ENCODE measurements around the gene CD55.
"Not testable (repeated sequence)": the region's sequence is repeated elsewhere in the genome, so short reads cannot be mapped to it uniquely, and the experiment has no call there.

Gene CD55

GRCh38 chr1:207305489-207305873 lies 16.0 kb upstream of the CD55 start:
- no peak for DNase-seq (ENCODE audit: low read depth in 2 of 2)

GRCh38 chr1:207306023-207306422 lies 15.5 kb upstream of the CD55 start:
- no peak for DNase-seq (ENCODE audit: low read depth in 2 of 2)

GRCh38 chr1:207306603-207307002 lies 14.9 kb upstream of the CD55 start:
- DNase-seq (ENCODE audit: low read depth in 2 of 2): no peak

GRCh38 chr1:207308451-207309190 lies 12.9 kb upstream of the CD55 start:
- DNase-seq (ENCODE audit: low read depth in 2 of 2): no peak

GRCh38 chr1:207309745-207310273 lies 11.7 kb upstream of the CD55 start:
- DNase-seq (ENCODE audit: low read depth in 2 of 2): no peak

GRCh38 chr1:207311888-207312603 lies 9.4 kb upstream of the CD55 start:
- no peak for DNase-seq (ENCODE audit: low read depth in 2 of 2)

- no peak for DNase-seq (ENCODE audit: low read depth in 2 of 2)
Observed at GRCh38 chr1:207312604-207312920, 8.9 kb upstream of the CD55 start.

- no peak for DNase-seq (ENCODE audit: low read depth in 2 of 2)
Observed at GRCh38 chr1:207313131-207313530, 8.3 kb upstream of the CD55 start.

- DNase-seq (ENCODE audit: low read depth in 2 of 2): no peak
Observed at GRCh38 chr1:207314816-207315215, 6.7 kb upstream of the CD55 start.

GRCh38 chr1:207315435-207315834 lies 6.0 kb upstream of the CD55 start:
- DNase-seq (ENCODE audit: low read depth in 2 of 2): no peak

- DNase-seq (ENCODE audit: low read depth in 2 of 2): no peak
Observed at GRCh38 chr1:207316141-207316540, 5.3 kb upstream of the CD55 start.

GRCh38 chr1:207316622-207317391 lies 4.7 kb upstream of the CD55 start:
- no peak for DNase-seq (ENCODE audit: low read depth in 2 of 2)

GRCh38 chr1:207317561-207317960 lies 3.9 kb upstream of the CD55 start:
- DNase-seq (ENCODE audit: low read depth in 2 of 2): no peak

- DNase-seq (ENCODE audit: low read depth in 2 of 2): no peak
Observed at GRCh38 chr1:207318072-207318619, 3.3 kb upstream of the CD55 start.

- no peak for DNase-seq (ENCODE audit: low read depth in 2 of 2)
Observed at GRCh38 chr1:207319199-207319598, 2.3 kb upstream of the CD55 start.

GRCh38 chr1:207320105-207320504 lies 1.4 kb upstream of the CD55 start:
- DNase-seq (ENCODE audit: low read depth in 2 of 2): not testable (repeated sequence)

- DNase-seq (ENCODE audit: low read depth in 2 of 2): no peak
Observed at GRCh38 chr1:207321790-207322645, 540 bp downstream of the CD55 start.

- no peak for DNase-seq (ENCODE audit: low read depth in 2 of 2)
Observed at GRCh38 chr1:207323425-207324225, 2.1 kb downstream of the CD55 start.

GRCh38 chr1:207328004-207328403 lies 6.5 kb downstream of the CD55 start:
- DNase-seq (ENCODE audit: low read depth in 2 of 2): no peak

GRCh38 chr1:207328908-207329440 lies 7.5 kb downstream of the CD55 start:
- no peak for DNase-seq (ENCODE audit: low read depth in 2 of 2)
